ENCODE results near the gene TMED4. TPM values are rescaled to one million over a fixed set of nuclear protein-coding genes. Genes with fewer than 3 reads are reported as not detected.

The TMED4 gene
- total RNA-seq, 1 experiment from 2014 or later, result 115 TPM

GRCh38 chr7:44624318-44624717, 42.3 kb upstream of the TMED4 start:
- H3K27ac Mint-ChIP-seq (ENCODE audit: unreplicated experiment), result no peak overlapping the region
- no peak for TF ChIP-seq CTCF (IDR thresholded peaks at IDR 0.05; ENCODE audit: unreplicated experiment)
- H3K9me3 Mint-ChIP-seq (ENCODE audit: low read depth, unreplicated experiment), result no peaks in the 10 kb centered on the region
- no TSS peak for BruUV-seq (replicated peaks)
- intact Hi-C loops (cut with micrococcal nuclease; ENCODE audit: unreplicated experiment), result no loop called here
- H3K27me3 Mint-ChIP-seq (ENCODE audit: unreplicated experiment), result no peaks in the 10 kb centered on the region
- peaks cover 39% of the 10 kb centered on the region for H3K4me1 Mint-ChIP-seq (ENCODE audit: low read depth, unreplicated experiment)
- H3K36me3 Mint-ChIP-seq (ENCODE audit: insufficient read depth, unreplicated experiment), result peaks cover 34% of the 10 kb centered on the region
- no peak overlapping the region for H3K4me3 Mint-ChIP-seq (ENCODE audit: low read depth, unreplicated experiment)
- CTCF ChIA-PET, result interaction anchor here (0.7 kb wide), 1 partner anchor 14 kb away, joined by 7 read pairs; no protein-coding TSS in a partner anchor
- no peak for DNase-seq

- no peak for DNase-seq
- Mint-ChIP-seq H3K27ac (ENCODE audit: unreplicated experiment) (no peak overlapping the region), H3K4me3 (ENCODE audit: low read depth, unreplicated experiment) (no peak overlapping the region), H3K9me3 (ENCODE audit: low read depth, unreplicated experiment) (no peaks in the 10 kb centered on the region), H3K4me1 (ENCODE audit: low read depth, unreplicated experiment) (peaks cover 57% of the 10 kb centered on the region), H3K36me3 (ENCODE audit: insufficient read depth, unreplicated experiment) (peaks cover 36% of the 10 kb centered on the region), H3K27me3 (ENCODE audit: unreplicated experiment) (no peaks in the 10 kb centered on the region)
- CTCF ChIA-PET, result interaction anchor here (0.6 kb wide), 1 partner anchor 11 kb away, joined by 3 read pairs; no protein-coding TSS in a partner anchor
- intact Hi-C loops (cut with micrococcal nuclease; ENCODE audit: unreplicated experiment), result no loop called here
- BruUV-seq (replicated peaks), result no TSS peak
- no peak for TF ChIP-seq CTCF (IDR thresholded peaks at IDR 0.05; ENCODE audit: unreplicated experiment)
These were observed 40.5 kb upstream of the TMED4 start for GRCh38 chr7:44622342-44623151.

GRCh38 chr7:44621750-44622103, 39.7 kb upstream of the TMED4 start:
- Mint-ChIP-seq H3K27ac (ENCODE audit: unreplicated experiment) (peak overlapping the region; percentile 7), H3K36me3 (ENCODE audit: insufficient read depth, unreplicated experiment) (peaks cover 32% of the 10 kb centered on the region), H3K4me3 (ENCODE audit: low read depth, unreplicated experiment) (no peak overlapping the region), H3K27me3 (ENCODE audit: unreplicated experiment) (no peaks in the 10 kb centered on the region), H3K4me1 (ENCODE audit: low read depth, unreplicated experiment) (peaks cover 64% of the 10 kb centered on the region), H3K9me3 (ENCODE audit: low read depth, unreplicated experiment) (no peaks in the 10 kb centered on the region)
- DNase-seq, result no peak
- CTCF ChIA-PET, result interaction anchor here (0.6 kb wide), 1 partner anchor 304 kb away, joined by 6 read pairs; no protein-coding TSS in a partner anchor
- intact Hi-C loops (cut with micrococcal nuclease; ENCODE audit: unreplicated experiment), result no loop called here
- TF ChIP-seq CTCF (IDR thresholded peaks at IDR 0.05; ENCODE audit: unreplicated experiment), result no peak
- no TSS peak for BruUV-seq (replicated peaks)

- peaks cover 64% of the 10 kb centered on the region for H3K4me1 Mint-ChIP-seq (ENCODE audit: low read depth, unreplicated experiment)
- no peaks in the 10 kb centered on the region for H3K9me3 Mint-ChIP-seq (ENCODE audit: low read depth, unreplicated experiment)
- H3K36me3 Mint-ChIP-seq (ENCODE audit: insufficient read depth, unreplicated experiment), result peaks cover 27% of the 10 kb centered on the region
- no peak for DNase-seq
- peak overlapping the region; percentile 7 for H3K27ac Mint-ChIP-seq (ENCODE audit: unreplicated experiment)
- BruUV-seq (replicated peaks), result no TSS peak
- CTCF ChIA-PET, result interaction anchor here (0.5 to 0.6 kb wide), 2 partner anchors 20 to 304 kb away, joined by 4 to 6 read pairs; no protein-coding TSS in a partner anchor
- TF ChIP-seq CTCF (IDR thresholded peaks at IDR 0.05; ENCODE audit: unreplicated experiment), result no peak
- H3K4me3 Mint-ChIP-seq (ENCODE audit: low read depth, unreplicated experiment), result no peak overlapping the region
- intact Hi-C loops (cut with micrococcal nuclease; ENCODE audit: unreplicated experiment), result no loop called here
- H3K27me3 Mint-ChIP-seq (ENCODE audit: unreplicated experiment), result no peaks in the 10 kb centered on the region
These were observed 39.2 kb upstream of the TMED4 start for GRCh38 chr7:44621034-44621749.
